ENCODE data around the gene SLX9.

- no peak for TF ChIP-seq CTCF (IDR thresholded peaks at IDR 0.05; ENCODE audit: low read length)
- no peak for TF ChIP-seq EZH2 (IDR thresholded peaks at IDR 0.05; ENCODE audit: borderline replicate concordance, low read length)
Observed at GRCh38 chr21:45003331-45004058, 63.7 kb downstream of the SLX9 start.
